DND-41 (cell line): Measurements from ENCODE around the gene JAK1.

Source experiments
- ATAC-seq: fragments of 200-7000 bp; cut with Tn5 transposase; 3 replicates; pipeline ENCODE4 v1.9.1; 2021; ENCODE audit warnings: low read depth; ENCODE audit not compliant: insufficient read depth
- DNase-seq: peaks from one replicate; pipeline ENCODE4 v3.0.0-alpha.2; 2020
- H2AFZ ChIP-seq: 2 replicates; pipeline ENCODE4 v1.6.0; 2012; ENCODE audit warnings: low read depth, low read length
- H3K27ac ChIP-seq: 2 replicates; pipeline ENCODE4 v1.5.1; 2012; ENCODE audit warnings: low read length, inconsistent platforms
- H3K27me3 ChIP-seq: fragments of 200-600 bp; sonication (generic); 2 replicates; pipeline ENCODE4 v1.6.0; 2012; ENCODE audit warnings: low read length, mild to moderate bottlenecking, inconsistent platforms; ENCODE audit not compliant: insufficient read depth, poor library complexity
- H3K36me3 ChIP-seq: 2 replicates; pipeline ENCODE4 v1.5.1; 2012; ENCODE audit warnings: low read length, inconsistent platforms; ENCODE audit not compliant: insufficient read depth
- H3K4me1 ChIP-seq: 2 replicates; pipeline ENCODE4 v1.5.1; 2012; ENCODE audit warnings: mild to moderate bottlenecking, low read length; ENCODE audit not compliant: insufficient read depth
- H3K4me2 ChIP-seq: 2 replicates; pipeline ENCODE4 v1.6.0; 2012; ENCODE audit warnings: mild to moderate bottlenecking, moderate library complexity, low read length, inconsistent platforms; ENCODE audit not compliant: insufficient read depth
- H3K4me3 ChIP-seq, 2 experiments: fragments of 200-600 bp in 1 of 2; shearing (Covaris generic) in 1 of 2; 2 replicates each; pipeline ENCODE4 v1.5.1; 2012 to 2016; ENCODE audit warnings: inconsistent platforms in 2 of 2, low read length in 2 of 2, mild to moderate bottlenecking in 2 of 2, low read depth in 1 of 2, moderate library complexity in 1 of 2
- H3K79me2 ChIP-seq: 2 replicates; pipeline ENCODE4 v1.6.0; 2012; ENCODE audit warnings: low read length, inconsistent platforms; ENCODE audit not compliant: insufficient read depth
- H3K9ac ChIP-seq: 2 replicates; pipeline ENCODE4 v1.6.0; 2012; ENCODE audit warnings: low read depth, mild to moderate bottlenecking, inconsistent platforms, low read length, moderate library complexity
- H3K9me3 ChIP-seq: 2 replicates; pipeline ENCODE4 v1.5.1; 2012; ENCODE audit warnings: low read length, moderate library complexity, mild to moderate bottlenecking, inconsistent platforms; ENCODE audit not compliant: insufficient read depth, severe bottlenecking
- H4K20me1 ChIP-seq: 2 replicates; pipeline ENCODE4 v1.6.0; 2012; ENCODE audit warnings: low read length; ENCODE audit not compliant: insufficient read depth
- EZH2 ChIP-seq: IDR thresholded peaks from 3 replicates; pipeline ENCODE4 v1.6.1; 2012; ENCODE audit warnings: borderline replicate concordance, low read depth, mild to moderate bottlenecking, moderate library complexity, low read length, inconsistent platforms; ENCODE audit not compliant: severe bottlenecking
- TF ChIP-seq, protein P1 (sequence below): IDR thresholded peaks from 2 replicates; pipeline ENCODE4 v1.5.1; 2012; ENCODE audit warnings: borderline replicate concordance, low read length, moderate library complexity, mild to moderate bottlenecking; ENCODE audit not compliant: poor library complexity, severe bottlenecking; ENCODE audit errors: extremely low read depth

JAK1 gene

DNA sequence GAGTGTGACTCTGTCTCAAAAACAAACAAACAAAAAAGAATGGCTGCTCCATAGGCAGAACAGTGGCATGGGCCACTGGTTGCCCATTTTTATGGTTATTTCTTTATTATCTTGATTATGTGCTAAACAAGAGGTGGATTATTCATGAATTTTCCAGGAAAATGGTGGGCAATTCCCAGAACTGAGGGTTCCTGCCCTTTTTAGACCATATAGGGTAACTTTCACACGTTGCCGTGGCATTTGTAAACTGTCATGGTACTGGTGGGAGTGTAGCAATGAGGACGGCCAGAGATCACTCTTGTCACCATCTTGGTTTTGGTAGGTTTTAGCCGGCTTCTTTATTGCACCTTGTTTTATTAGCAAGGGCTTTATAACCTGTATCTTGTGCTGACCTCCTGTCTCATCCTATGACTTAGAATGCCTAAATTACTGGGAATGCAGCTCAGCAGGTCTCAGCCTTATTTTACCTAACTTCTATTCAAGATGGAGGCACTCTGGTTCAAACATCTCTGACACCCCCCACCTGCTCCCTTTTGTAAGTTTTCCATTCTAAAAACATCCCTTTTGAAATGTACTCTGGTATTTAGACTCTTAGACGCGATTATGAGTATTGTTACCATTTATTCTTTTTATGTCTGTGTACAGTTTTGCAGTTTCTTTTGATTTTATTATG lies 164.4 kb downstream of the JAK1 start:
- H4K20me1 ChIP-seq, result no peaks in the 10 kb centered on the region
- TF ChIP-seq EZH2, result no peak
- TF ChIP-seq, protein P1, sequence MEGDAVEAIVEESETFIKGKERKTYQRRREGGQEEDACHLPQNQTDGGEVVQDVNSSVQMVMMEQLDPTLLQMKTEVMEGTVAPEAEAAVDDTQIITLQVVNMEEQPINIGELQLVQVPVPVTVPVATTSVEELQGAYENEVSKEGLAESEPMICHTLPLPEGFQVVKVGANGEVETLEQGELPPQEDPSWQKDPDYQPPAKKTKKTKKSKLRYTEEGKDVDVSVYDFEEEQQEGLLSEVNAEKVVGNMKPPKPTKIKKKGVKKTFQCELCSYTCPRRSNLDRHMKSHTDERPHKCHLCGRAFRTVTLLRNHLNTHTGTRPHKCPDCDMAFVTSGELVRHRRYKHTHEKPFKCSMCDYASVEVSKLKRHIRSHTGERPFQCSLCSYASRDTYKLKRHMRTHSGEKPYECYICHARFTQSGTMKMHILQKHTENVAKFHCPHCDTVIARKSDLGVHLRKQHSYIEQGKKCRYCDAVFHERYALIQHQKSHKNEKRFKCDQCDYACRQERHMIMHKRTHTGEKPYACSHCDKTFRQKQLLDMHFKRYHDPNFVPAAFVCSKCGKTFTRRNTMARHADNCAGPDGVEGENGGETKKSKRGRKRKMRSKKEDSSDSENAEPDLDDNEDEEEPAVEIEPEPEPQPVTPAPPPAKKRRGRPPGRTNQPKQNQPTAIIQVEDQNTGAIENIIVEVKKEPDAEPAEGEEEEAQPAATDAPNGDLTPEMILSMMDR, result no peak
- ATAC-seq, result no peak
- H3K27ac ChIP-seq, result no peak overlapping the region
- no peaks in the 10 kb centered on the region for H3K4me1 ChIP-seq
- H3K9ac ChIP-seq, result no peak overlapping the region
- no peak overlapping the region for H3K4me3 ChIP-seq
- no peak overlapping the region for H3K4me2 ChIP-seq
- DNase-seq, result no peak
- no peaks in the 10 kb centered on the region for H3K9me3 ChIP-seq
- H3K79me2 ChIP-seq, result no peaks in the 10 kb centered on the region
- no peaks in the 10 kb centered on the region for H3K36me3 ChIP-seq
- no peak overlapping the region for H2AFZ ChIP-seq
- no peaks in the 10 kb centered on the region for H3K27me3 ChIP-seq

DNA sequence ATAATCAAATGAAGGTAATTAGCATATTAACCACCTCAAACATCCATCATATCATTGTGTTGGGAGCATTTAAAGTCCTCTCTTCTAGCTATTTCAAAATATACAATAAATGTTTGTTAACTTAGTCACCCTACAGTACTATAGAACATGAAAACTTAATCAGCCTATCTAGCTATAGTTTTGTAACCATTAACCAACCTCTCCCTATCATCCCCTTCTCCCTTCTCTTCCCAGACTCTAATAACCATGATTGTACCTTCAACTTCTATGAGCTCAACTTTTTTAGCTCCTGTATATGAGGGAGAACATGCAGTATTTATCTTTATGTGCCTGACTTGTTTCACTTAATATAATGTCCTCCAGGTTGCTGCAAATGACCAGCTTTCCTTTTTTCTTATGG lies 167.5 kb downstream of the JAK1 start:
- Histone ChIP-seq H2AFZ (no peak overlapping the region), H3K4me1 (no peaks in the 10 kb centered on the region), H3K27me3 (no peaks in the 10 kb centered on the region), H3K4me2 (no peak overlapping the region), H3K36me3 (no peaks in the 10 kb centered on the region), H3K27ac (no peak overlapping the region), H3K9ac (no peak overlapping the region), H3K4me3 (no peak overlapping the region), H3K9me3 (no peaks in the 10 kb centered on the region), H4K20me1 (no peaks in the 10 kb centered on the region), H3K79me2 (no peaks in the 10 kb centered on the region)
- no peak for DNase-seq
- no peak for ATAC-seq
- no peak for TF ChIP-seq EZH2
- TF ChIP-seq, protein P1, result no peak

DNA sequence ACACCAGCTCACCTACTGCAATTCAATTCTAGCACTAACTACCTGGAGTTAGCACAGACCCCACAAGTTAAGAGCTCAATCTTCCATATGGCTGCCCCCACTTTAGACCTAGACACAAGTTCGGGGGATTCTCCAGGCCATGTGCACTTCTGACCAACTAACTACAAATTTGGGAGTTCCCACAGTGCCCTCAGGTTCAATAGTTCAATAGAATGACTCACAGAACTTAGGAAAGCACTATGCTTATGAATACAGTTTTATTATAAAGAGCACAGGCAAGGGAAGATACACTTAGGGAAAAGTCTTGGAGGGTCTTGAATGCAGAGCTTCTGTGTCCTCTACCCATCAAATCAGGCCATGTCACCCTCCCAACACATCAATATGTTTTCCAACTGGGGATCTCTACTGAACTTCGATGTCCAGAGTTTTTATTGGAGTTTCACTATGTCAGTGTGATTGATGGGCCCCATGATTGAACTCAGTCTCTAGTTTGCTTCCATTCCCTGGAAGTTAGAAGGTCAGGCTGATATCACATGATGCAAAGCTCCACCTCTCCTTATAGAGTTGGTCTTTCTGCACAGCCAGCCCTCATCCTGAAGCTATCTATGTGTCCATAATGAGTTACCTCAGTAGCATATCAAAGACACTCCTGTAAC lies 175.4 kb downstream of the JAK1 start:
- H3K9ac ChIP-seq, result no peak overlapping the region
- ATAC-seq (no peak), DNase-seq (no peak)
- TF ChIP-seq, protein P1, result no peak
- no peak for TF ChIP-seq EZH2
- no peaks in the 10 kb centered on the region for H4K20me1 ChIP-seq
- H3K4me1 ChIP-seq, result no peaks in the 10 kb centered on the region
- no peak overlapping the region for H3K27ac ChIP-seq
- no peak overlapping the region for H3K4me3 ChIP-seq
- peaks cover 6% of the 10 kb centered on the region for H3K9me3 ChIP-seq
- no peak overlapping the region for H3K4me2 ChIP-seq
- no peaks in the 10 kb centered on the region for H3K27me3 ChIP-seq
- H2AFZ ChIP-seq, result no peak overlapping the region
- no peaks in the 10 kb centered on the region for H3K79me2 ChIP-seq
- peaks cover 11% of the 10 kb centered on the region; the same call in 1 of the 2 replicates for H3K36me3 ChIP-seq
